ENCODE data around the gene DRAXIN.

Gene DRAXIN

DNA sequence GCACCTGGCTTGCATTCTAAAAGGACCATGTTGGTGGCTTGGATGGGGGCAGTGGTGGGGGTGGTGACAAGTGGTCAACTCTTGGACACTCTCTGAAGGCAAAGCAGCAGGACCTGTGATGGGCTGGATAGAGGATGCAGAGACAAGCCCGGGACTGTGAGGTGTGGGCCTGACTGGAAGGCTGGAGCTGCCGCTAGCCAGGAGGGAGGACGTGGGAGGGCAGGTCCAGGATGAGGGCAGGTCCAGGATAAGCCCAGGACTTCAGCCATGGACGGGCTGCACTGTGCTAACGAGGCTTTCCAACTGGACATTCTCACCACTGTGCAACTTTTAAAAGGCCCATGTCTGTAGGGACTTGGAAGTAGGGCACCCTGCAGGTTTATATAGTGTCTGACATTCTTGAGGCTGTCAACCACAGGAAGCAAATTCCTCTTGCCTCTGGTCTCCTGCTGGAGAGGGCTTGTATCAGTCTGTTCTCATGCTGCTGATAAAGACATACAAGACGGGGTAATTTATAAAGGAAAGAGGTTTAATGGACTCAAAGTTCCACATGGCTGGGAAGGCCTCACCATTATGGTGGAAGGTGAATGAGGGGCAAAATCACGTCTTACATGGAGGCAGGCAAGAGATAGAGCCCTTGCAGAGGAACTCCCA lies 62.2 kb downstream of the DRAXIN start:
- no peak overlapping the region for H3K4me3 ChIP-seq (ENCODE audit: low read depth, low read length)
- TF ChIP-seq, protein P1, sequence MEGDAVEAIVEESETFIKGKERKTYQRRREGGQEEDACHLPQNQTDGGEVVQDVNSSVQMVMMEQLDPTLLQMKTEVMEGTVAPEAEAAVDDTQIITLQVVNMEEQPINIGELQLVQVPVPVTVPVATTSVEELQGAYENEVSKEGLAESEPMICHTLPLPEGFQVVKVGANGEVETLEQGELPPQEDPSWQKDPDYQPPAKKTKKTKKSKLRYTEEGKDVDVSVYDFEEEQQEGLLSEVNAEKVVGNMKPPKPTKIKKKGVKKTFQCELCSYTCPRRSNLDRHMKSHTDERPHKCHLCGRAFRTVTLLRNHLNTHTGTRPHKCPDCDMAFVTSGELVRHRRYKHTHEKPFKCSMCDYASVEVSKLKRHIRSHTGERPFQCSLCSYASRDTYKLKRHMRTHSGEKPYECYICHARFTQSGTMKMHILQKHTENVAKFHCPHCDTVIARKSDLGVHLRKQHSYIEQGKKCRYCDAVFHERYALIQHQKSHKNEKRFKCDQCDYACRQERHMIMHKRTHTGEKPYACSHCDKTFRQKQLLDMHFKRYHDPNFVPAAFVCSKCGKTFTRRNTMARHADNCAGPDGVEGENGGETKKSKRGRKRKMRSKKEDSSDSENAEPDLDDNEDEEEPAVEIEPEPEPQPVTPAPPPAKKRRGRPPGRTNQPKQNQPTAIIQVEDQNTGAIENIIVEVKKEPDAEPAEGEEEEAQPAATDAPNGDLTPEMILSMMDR (IDR thresholded peaks at IDR 0.05; ENCODE audit: low read depth, low read length, missing control alignments) = no peak
- in situ Hi-C loops (cut with HindIII; ENCODE audit: low sequenced_read_pairs) = no loop called here
- DNase-seq (ENCODE audit: low read depth) = peak; percentile 58

DNA sequence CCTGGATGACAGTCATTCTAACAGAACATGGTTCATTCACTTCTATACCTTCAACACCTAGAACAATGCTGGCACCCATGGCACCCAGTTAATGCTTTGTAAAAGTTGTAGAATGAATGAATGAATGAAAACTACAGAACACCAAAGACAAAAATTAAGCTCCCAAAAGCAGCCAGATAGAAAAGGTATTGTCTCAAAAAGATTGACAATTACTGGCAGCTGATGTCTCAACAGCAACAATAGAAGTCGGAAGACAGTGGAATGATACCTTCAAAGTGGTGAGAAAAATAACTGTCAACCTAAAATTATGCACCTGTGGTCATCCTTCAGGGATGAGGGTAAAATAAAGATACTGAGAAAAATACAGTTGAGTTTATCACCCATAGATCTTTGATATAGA lies 65.5 kb downstream of the DRAXIN start:
- in situ Hi-C loops (cut with HindIII; ENCODE audit: low sequenced_read_pairs) = no loop called here
- no peak overlapping the region for H3K4me3 ChIP-seq (ENCODE audit: low read depth, low read length)
- TF ChIP-seq, protein P1 (IDR thresholded peaks at IDR 0.05; ENCODE audit: low read depth, low read length, missing control alignments) = no peak
- no peak for DNase-seq (ENCODE audit: low read depth)

DNA sequence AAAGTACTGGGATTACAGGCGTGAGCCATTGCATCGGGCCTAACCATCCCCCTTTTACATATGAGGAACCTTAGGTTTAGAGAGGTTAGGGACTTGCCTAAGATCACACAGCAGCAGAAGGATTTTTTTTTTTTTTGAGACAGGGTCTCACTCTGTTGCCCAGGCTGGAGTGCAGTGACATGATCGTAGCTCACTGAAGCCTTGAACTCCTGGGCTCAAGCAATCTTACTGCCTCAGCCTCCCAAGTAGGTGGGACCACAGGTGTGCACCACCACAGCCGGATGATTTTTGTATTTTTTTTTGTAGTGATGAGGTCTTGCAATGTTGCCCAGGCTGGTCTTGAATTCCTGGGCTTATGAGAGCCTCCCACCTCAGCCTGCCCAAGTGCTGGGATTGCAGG lies 68.3 kb downstream of the DRAXIN start:
- TF ChIP-seq, protein P1 (IDR thresholded peaks at IDR 0.05; ENCODE audit: low read depth, low read length, missing control alignments) = no peak
- in situ Hi-C loops (cut with HindIII; ENCODE audit: low sequenced_read_pairs) = no loop called here
- no peak for DNase-seq (ENCODE audit: low read depth)
- no peak overlapping the region for H3K4me3 ChIP-seq (ENCODE audit: low read depth, low read length)

DNA sequence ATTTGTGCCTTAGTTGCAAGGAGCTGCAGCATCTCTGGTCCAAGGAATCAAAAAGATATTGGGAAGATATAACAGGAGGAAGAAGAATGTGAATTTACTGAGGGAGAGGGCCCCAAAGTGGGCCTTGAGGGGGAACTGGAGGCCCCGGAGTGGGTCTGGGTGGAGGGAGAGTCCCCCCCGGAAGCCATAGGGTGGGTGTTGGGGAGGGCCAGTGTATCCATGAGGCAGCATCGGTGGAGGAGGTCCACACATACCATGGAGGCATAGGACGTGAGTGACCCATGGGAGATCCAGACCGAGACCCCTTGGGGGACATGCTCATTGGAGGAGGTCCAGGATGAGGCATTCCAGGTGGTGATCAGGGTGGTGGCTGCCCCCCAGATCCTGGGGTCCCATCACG lies 69.8 kb downstream of the DRAXIN start:
- TF ChIP-seq, protein P1 (IDR thresholded peaks at IDR 0.05; ENCODE audit: low read depth, low read length, missing control alignments) = no peak
- in situ Hi-C loops (cut with HindIII; ENCODE audit: low sequenced_read_pairs) = no loop called here

DNA sequence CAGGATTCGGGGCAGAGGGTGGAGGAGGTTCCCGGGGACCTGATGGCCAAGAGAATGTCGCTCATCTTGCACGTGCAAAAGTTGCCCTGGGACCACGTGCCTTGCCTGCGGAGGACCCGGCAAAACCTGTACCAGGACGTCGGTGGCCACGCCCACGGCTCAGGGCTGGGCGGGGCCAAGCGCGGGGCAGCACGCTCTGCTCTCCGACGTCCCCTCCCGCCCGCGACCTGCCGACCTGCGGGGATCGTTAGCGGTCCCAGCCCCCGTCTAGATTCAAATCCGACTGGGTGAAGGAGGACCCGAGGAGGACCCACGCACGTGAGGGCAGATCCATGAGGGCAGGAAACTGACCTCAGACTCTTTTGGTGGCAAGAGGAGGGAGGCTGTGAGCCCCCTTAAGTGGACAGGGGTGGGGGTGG lies 70.5 kb downstream of the DRAXIN start, which contains the start of gene C1orf167:
Gene C1orf167 (plus strand): TSS at position 206 of the 419 bp plus-strand sequence. CDS start 2,208 bp downstream, outside the sequence.
- TF ChIP-seq, protein P1 (IDR thresholded peaks at IDR 0.05; ENCODE audit: low read depth, low read length, missing control alignments) = no peak
- DNase-seq (ENCODE audit: low read depth) = no peak
- no peak within 1 kb of the TSS for H3K4me3 ChIP-seq (ENCODE audit: low read depth, low read length)
- in situ Hi-C loops (cut with HindIII; ENCODE audit: low sequenced_read_pairs) = no loop called here

More for the DNA sequence above, 69.8 kb downstream of the DRAXIN start:
- H3K4me3 ChIP-seq (ENCODE audit: low read depth, low read length) = no peak overlapping the region
- no peak for DNase-seq (ENCODE audit: low read depth)

DNA sequence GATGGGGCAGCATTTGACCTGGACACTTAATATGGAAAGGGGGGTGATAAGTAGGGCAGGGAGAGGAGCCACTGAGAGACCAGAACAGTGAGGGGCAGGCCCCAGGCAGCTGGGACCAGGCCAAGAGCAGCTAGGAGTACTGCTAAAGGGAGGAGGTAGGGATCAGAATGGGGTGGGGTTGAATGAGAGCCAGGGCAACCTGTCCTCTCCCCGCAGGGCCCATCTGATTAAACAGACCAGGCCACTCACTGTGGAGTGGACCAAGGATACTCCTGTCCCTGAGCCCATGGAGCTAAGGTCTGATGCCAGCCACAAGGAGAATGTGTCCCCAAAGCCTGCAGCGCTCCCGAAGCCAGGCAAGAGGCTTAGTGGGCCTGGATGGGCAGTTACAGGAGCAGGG lies 72.6 kb downstream of the DRAXIN start:
- TF ChIP-seq, protein P1 (IDR thresholded peaks at IDR 0.05; ENCODE audit: low read depth, low read length, missing control alignments) = no peak
- no peak for DNase-seq (ENCODE audit: low read depth)
- in situ Hi-C loops (cut with HindIII; ENCODE audit: low sequenced_read_pairs) = no loop called here
- H3K4me3 ChIP-seq (ENCODE audit: low read depth, low read length) = no peak overlapping the region

Measured in astrocyte of the cerebellum (primary cell).